Gastroesophageal sphincter (tissue), 3 donors: Measurements from ENCODE around the gene GRIFIN.

ENCODE experiments used
- CTCF ChIP-seq, 4 experiments: fragments of 200-600 bp in 2 of 4; fragments of 450-650 bp in 2 of 4; sonication (generic) in 1 of 4; IDR thresholded peaks; one replicate each; pipeline ENCODE4 v1.5.1; 2017 to 2019; ENCODE audit warnings: antibody characterized with exemption in 4 of 4, mild to moderate bottlenecking in 2 of 4, moderate library complexity in 2 of 4
- POLR2A ChIP-seq, 2 donors: fragments of 450-650 bp; IDR thresholded peaks; one replicate each; pipeline ENCODE4 v1.6.1; 2017; ENCODE audit warnings: antibody characterized with exemption in 2 of 2, mild to moderate bottlenecking in 2 of 2, moderate library complexity in 1 of 2

- TF ChIP-seq CTCF (IDR thresholded peaks at IDR 0.05) (no peak), POLR2A (IDR thresholded peaks at IDR 0.05) (no peak)
Observed at GRCh38 chr7:2474224-2474623, 2.0 kb downstream of the GRIFIN start.
